AG09309 (cell line): ENCODE measurements around the gene USP46.

Experiments
- DNase-seq: peaks from one replicate; pipeline ENCODE4 v3.0.0-alpha.2; 2010; ENCODE audit warnings: low read depth
- H3K4me3 ChIP-seq: 2 replicates; pipeline ENCODE4 v1.5.1; 2011; ENCODE audit warnings: mild to moderate bottlenecking, low read depth, low read length, moderate library complexity; ENCODE audit not compliant: control insufficient read depth
- TF ChIP-seq, protein P1 (sequence below): IDR thresholded peaks from 2 replicates; pipeline ENCODE4 v1.5.1; 2011; ENCODE audit warnings: mild to moderate bottlenecking, low read depth, low read length, inconsistent platforms; ENCODE audit not compliant: insufficient read depth, control insufficient read depth; ENCODE audit errors: missing control alignments

USP46 gene

DNA sequence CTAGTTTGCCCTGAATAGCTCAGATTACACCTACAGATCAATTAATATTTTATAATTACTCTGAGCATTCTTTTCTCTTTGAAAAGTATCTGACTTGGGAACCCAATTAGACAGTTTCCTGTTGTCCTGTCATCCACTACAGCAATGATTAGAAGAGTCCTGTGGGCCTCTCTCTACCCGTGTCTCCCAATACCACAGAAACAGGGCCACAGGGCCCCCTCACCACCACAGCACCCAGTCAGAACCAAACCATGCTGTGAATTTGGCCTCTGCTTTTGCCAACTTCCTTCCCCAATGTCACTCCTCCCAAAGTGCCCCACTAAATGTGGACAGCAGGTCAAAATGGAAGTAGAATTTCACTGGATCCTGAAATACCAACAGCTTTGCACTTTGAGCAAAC is 10.3 kb downstream of the USP46 start:
- TF ChIP-seq, protein P1, sequence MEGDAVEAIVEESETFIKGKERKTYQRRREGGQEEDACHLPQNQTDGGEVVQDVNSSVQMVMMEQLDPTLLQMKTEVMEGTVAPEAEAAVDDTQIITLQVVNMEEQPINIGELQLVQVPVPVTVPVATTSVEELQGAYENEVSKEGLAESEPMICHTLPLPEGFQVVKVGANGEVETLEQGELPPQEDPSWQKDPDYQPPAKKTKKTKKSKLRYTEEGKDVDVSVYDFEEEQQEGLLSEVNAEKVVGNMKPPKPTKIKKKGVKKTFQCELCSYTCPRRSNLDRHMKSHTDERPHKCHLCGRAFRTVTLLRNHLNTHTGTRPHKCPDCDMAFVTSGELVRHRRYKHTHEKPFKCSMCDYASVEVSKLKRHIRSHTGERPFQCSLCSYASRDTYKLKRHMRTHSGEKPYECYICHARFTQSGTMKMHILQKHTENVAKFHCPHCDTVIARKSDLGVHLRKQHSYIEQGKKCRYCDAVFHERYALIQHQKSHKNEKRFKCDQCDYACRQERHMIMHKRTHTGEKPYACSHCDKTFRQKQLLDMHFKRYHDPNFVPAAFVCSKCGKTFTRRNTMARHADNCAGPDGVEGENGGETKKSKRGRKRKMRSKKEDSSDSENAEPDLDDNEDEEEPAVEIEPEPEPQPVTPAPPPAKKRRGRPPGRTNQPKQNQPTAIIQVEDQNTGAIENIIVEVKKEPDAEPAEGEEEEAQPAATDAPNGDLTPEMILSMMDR = no peak
- DNase-seq = no peak
- H3K4me3 ChIP-seq = no peak overlapping the region

DNA sequence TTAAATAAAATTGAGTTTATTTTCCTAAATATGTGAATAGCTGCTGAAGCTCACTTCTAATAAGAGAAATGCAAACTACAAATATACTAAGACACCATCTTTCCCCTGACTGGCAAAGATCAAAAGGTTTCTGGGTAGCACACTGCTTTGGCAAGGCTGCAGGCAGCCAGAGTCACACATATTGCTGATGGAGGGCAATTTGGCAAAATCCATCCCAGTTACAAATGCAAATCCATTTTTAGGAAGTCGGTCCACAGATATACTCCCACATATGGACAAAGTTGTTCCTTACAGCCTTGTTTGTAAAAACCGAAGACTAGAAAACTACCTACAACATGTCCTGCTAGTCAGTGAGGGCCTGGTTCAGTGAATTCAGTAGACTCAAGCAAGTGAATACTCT is 12.4 kb downstream of the USP46 start:
- no peak overlapping the region for H3K4me3 ChIP-seq
- no peak for DNase-seq
- TF ChIP-seq, protein P1 = no peak

DNA sequence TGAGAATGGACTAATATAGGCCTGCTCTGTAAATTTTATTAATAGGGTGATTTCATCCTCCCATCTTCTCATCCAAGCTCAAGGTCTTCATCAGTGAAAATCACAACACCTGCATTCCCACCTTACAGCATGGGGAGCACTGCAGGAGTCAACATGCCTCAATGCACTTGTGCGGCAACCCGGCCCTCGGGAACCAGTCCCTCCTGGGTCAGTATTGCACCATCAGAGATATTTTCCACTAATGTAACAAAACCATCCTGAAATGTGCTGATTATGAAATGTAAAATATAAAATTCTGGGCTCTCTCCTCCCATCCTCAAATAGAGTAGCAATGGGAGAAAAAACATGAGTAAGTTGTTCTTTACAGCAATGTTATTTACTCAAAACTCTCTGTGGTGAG is 13.0 kb downstream of the USP46 start:
- TF ChIP-seq, protein P1 = no peak
- H3K4me3 ChIP-seq = no peak overlapping the region
- DNase-seq = no peak

DNA sequence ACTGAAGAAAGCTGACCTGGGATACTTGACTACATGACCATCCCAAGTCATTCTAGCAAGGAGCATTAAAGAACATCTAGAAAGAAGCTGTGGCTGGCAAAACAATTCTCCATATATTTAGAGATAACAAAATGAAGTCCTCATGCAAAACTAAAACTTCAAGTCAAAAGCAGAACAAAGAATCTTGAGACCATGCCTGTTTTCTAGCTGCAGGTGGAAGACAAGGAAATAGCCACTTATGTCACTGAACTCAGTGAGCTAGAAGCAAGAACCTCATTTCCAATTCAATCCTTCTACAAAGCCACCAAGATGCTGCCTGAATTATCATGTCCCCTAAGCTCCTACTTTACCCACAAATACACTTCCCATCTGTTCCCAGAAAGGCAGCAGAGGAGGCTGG is 13.8 kb downstream of the USP46 start:
- H3K4me3 ChIP-seq = no peak overlapping the region
- no peak for DNase-seq

DNA sequence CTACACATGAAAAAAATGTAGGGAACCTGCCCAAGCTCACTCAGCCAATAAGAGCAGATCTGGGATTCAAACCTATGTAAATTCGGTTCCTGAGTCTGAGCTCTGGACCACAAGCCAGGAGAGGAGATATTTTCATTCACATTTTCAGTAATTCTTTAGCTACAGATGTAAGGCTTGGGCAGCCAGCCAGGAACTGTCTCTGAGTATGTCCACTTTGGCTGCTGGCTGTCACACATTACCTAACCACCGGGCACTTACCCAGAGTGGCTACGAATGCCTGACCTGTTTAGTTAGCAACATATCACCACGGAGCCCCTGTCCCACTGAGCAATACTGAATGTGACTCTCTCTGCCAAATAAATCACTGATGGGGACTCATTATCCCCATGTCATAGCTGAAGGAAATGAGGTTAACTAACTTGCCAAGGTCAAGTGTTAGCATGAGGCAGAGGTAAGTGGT is 15.3 kb downstream of the USP46 start:
- H3K4me3 ChIP-seq = no peak overlapping the region
- TF ChIP-seq, protein P1 = no peak
- DNase-seq = no peak

More for the DNA sequence above, 13.8 kb downstream of the USP46 start:
- TF ChIP-seq, protein P1 = no peak

DNA sequence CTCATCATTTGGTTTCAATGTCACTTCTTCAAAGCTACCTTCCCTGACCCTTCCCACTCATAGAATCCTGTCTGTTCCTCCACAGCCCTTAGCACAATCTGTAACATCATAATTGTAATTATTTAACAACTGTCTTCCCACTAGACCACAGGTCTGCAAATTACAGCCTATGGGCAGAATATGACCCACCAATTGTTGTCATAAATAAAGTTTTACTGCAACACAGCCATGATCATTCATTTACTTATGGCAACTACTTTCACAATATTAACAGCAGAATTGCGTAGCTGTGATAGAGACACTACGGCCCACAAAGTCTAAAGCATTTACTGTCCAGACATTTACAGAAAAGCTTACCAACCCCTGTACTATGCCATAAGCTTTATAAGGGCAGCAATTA is 15.9 kb downstream of the USP46 start:
- TF ChIP-seq, protein P1 = no peak
- H3K4me3 ChIP-seq = no peak overlapping the region
- no peak for DNase-seq
